ENCODE results near the gene DGKZ. TPM values are rescaled to one million over a fixed set of nuclear protein-coding genes. Genes with fewer than 3 reads are reported as not detected.

Gene DGKZ
- total and polyA plus RNA-seq, 2 of the 13 experiments (the other 11 are each of a cell fraction or from before 2014, with no cell fraction given), result 15.8 to 20.7 TPM

DNA sequence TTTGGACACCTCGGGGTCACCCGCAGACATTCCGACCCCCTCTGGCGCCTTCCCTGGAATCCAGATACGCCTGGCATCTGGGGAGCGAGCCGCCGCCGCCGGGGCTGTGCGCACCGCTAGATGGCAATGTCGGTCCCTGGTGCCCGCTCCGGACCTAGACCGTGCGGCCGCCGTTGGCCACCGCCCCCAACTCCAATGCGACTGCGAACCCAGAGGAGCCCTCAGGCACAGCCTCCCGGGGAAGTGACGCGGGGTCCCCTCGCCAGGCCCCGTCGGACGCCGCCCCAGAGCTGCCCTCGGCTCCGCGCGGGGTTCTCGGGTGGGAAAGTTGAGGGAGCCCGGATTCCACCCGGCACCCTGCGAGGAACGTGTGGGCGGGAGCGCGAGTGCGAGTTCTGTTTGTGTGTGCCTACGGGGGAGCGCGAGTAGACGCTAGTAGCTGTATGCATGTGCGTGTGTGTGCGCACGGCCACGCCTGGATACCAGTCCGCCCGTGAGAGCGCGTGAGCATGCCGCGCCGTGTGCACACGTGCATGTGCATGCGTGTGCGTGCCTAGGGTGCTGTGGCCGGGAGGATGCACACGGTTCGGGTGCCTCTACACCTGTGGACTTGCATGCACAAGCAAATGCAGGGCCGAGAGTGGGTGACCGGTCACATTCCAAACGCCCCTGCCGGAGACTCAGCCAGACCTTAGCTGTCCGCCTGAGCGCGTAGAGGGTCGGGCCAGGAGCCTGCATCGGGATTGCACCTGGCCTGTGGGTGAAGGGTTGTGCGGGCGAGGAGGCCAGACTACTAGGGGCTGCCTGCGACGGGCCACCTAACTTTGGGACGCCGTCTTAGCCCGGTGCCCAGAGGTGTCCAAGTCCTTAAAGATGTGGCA, 42.4 kb downstream of the DGKZ start (continued):
- TF ChIP-seq ZNF83 (CRISPR knock-in tag; IDR thresholded peaks at IDR 0.05; ENCODE audit: borderline replicate concordance), result no peak
- 0 out of 2 replicates have a peak, but pooled peaks have one; percentile 56 for TF ChIP-seq CENPT (CRISPR knock-in tag; IDR thresholded peaks at IDR 0.05; ENCODE audit: low read depth)
- peak; percentile 41 for TF ChIP-seq HNRNPK (IDR thresholded peaks at IDR 0.05; ENCODE audit: low read depth, low read length, poor library complexity, severe bottlenecking)
- TF ChIP-seq, protein P1, sequence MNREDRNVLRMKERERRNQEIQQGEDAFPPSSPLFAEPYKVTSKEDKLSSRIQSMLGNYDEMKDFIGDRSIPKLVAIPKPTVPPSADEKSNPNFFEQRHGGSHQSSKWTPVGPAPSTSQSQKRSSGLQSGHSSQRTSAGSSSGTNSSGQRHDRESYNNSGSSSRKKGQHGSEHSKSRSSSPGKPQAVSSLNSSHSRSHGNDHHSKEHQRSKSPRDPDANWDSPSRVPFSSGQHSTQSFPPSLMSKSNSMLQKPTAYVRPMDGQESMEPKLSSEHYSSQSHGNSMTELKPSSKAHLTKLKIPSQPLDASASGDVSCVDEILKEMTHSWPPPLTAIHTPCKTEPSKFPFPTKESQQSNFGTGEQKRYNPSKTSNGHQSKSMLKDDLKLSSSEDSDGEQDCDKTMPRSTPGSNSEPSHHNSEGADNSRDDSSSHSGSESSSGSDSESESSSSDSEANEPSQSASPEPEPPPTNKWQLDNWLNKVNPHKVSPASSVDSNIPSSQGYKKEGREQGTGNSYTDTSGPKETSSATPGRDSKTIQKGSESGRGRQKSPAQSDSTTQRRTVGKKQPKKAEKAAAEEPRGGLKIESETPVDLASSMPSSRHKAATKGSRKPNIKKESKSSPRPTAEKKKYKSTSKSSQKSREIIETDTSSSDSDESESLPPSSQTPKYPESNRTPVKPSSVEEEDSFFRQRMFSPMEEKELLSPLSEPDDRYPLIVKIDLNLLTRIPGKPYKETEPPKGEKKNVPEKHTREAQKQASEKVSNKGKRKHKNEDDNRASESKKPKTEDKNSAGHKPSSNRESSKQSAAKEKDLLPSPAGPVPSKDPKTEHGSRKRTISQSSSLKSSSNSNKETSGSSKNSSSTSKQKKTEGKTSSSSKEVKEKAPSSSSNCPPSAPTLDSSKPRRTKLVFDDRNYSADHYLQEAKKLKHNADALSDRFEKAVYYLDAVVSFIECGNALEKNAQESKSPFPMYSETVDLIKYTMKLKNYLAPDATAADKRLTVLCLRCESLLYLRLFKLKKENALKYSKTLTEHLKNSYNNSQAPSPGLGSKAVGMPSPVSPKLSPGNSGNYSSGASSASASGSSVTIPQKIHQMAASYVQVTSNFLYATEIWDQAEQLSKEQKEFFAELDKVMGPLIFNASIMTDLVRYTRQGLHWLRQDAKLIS (CRISPR knock-in tag; IDR thresholded peaks at IDR 0.05), result no peak
- no peak for TF ChIP-seq TMF1 (CRISPR knock-in tag; IDR thresholded peaks at IDR 0.05; ENCODE audit: low read depth)
- TF ChIP-seq ZMYM2 (CRISPR knock-in tag; IDR thresholded peaks at IDR 0.05), result peak; percentile 50; the same call in 1 of the 2 replicates
- TF ChIP-seq, protein P2, sequence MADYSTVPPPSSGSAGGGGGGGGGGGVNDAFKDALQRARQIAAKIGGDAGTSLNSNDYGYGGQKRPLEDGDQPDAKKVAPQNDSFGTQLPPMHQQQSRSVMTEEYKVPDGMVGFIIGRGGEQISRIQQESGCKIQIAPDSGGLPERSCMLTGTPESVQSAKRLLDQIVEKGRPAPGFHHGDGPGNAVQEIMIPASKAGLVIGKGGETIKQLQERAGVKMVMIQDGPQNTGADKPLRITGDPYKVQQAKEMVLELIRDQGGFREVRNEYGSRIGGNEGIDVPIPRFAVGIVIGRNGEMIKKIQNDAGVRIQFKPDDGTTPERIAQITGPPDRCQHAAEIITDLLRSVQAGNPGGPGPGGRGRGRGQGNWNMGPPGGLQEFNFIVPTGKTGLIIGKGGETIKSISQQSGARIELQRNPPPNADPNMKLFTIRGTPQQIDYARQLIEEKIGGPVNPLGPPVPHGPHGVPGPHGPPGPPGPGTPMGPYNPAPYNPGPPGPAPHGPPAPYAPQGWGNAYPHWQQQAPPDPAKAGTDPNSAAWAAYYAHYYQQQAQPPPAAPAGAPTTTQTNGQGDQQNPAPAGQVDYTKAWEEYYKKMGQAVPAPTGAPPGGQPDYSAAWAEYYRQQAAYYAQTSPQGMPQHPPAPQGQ (CRISPR knock-in tag; IDR thresholded peaks at IDR 0.05; ENCODE audit: borderline replicate concordance), result no peak
- TF ChIP-seq ZKSCAN8 (CRISPR knock-in tag; IDR thresholded peaks at IDR 0.05; ENCODE audit: borderline replicate concordance), result no peak
- 0 out of 2 replicates have a peak, but pooled peaks have one; percentile 47 for TF ChIP-seq TP53 (CRISPR knock-in tag; conservative IDR thresholded peaks at IDR 0.05)
- no peak for TF ChIP-seq ZNF546 (CRISPR knock-in tag; conservative IDR thresholded peaks at IDR 0.05)
- no peak for TF ChIP-seq ZNF383 (CRISPR knock-in tag; IDR thresholded peaks at IDR 0.05; ENCODE audit: borderline replicate concordance)
- TF ChIP-seq TOPORS (CRISPR knock-in tag; IDR thresholded peaks at IDR 0.05), result no peak
- TF ChIP-seq ZNF839 (CRISPR knock-in tag; IDR thresholded peaks at IDR 0.05; ENCODE audit: borderline replicate concordance), result no peak
- TF ChIP-seq ZNF234 (CRISPR knock-in tag; conservative IDR thresholded peaks at IDR 0.05), result no peak
- no peak for TF ChIP-seq POGZ (CRISPR knock-in tag; IDR thresholded peaks at IDR 0.05)
- no peak; the same call in 1 of the 2 replicates for TF ChIP-seq EHMT2 (IDR thresholded peaks at IDR 0.05; ENCODE audit: borderline replicate concordance, low read depth, low read length)
- no peak for TF ChIP-seq PHB2 (IDR thresholded peaks at IDR 0.05; ENCODE audit: partially characterized antibody)
- no peak for TF ChIP-seq ZSCAN9 (CRISPR knock-in tag; IDR thresholded peaks at IDR 0.05; ENCODE audit: borderline replicate concordance)
- 0 out of 2 replicates have a peak, but pooled peaks have one; percentile 35 for TF ChIP-seq ZNF235 (CRISPR knock-in tag; IDR thresholded peaks at IDR 0.05; ENCODE audit: borderline replicate concordance)
- TF ChIP-seq, protein P3, sequence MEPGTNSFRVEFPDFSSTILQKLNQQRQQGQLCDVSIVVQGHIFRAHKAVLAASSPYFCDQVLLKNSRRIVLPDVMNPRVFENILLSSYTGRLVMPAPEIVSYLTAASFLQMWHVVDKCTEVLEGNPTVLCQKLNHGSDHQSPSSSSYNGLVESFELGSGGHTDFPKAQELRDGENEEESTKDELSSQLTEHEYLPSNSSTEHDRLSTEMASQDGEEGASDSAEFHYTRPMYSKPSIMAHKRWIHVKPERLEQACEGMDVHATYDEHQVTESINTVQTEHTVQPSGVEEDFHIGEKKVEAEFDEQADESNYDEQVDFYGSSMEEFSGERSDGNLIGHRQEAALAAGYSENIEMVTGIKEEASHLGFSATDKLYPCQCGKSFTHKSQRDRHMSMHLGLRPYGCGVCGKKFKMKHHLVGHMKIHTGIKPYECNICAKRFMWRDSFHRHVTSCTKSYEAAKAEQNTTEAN (CRISPR knock-in tag; conservative IDR thresholded peaks at IDR 0.05), result no peak
- TF ChIP-seq MBNL3 (CRISPR knock-in tag; conservative IDR thresholded peaks at IDR 0.05), result no peak
- TF ChIP-seq GTF2F1 (IDR thresholded peaks at IDR 0.05; ENCODE audit: low read length), result no peak
- TF ChIP-seq ZNF772 (CRISPR knock-in tag; IDR thresholded peaks at IDR 0.05), result peak; percentile 81; the same call in 1 of the 2 replicates

Measured in HepG2 (cell line).